ENCODE results near the gene GIMAP8.
"Not testable (repeated sequence)": the region's sequence is repeated elsewhere in the genome, so short reads cannot be mapped to it uniquely, and the experiment has no call there.

DNA sequence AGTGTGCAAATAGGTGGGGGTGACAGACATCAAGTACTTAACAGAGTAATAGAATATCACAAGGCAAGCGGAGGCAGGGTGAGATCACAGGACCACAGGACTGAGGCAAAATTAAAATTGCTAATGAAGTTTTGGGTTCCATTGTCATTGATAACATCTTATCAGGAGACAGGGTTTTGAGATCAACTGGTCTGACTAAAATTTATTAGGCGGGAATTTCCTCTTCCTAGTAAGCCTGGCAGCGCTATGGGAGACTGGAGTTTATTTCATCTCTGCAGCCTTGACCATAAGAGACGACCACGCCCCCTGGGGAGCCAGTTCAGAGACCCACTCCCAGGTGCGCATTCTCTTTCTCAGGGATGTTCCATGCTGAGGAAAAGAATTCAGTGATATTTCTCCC lies 72.5 kb downstream of the GIMAP8 start:
- TF ChIP-seq, protein P1, sequence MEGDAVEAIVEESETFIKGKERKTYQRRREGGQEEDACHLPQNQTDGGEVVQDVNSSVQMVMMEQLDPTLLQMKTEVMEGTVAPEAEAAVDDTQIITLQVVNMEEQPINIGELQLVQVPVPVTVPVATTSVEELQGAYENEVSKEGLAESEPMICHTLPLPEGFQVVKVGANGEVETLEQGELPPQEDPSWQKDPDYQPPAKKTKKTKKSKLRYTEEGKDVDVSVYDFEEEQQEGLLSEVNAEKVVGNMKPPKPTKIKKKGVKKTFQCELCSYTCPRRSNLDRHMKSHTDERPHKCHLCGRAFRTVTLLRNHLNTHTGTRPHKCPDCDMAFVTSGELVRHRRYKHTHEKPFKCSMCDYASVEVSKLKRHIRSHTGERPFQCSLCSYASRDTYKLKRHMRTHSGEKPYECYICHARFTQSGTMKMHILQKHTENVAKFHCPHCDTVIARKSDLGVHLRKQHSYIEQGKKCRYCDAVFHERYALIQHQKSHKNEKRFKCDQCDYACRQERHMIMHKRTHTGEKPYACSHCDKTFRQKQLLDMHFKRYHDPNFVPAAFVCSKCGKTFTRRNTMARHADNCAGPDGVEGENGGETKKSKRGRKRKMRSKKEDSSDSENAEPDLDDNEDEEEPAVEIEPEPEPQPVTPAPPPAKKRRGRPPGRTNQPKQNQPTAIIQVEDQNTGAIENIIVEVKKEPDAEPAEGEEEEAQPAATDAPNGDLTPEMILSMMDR (IDR thresholded peaks at IDR 0.05; ENCODE audit: low read length), result not testable (repeated sequence)
- TF ChIP-seq EZH2 (IDR thresholded peaks at IDR 0.05; ENCODE audit: borderline replicate concordance, low read length), result not testable (repeated sequence)

Data from OCI-LY1 (cell line).